ENCODE data around the gene NKAIN1.

NKAIN1 gene

DNA sequence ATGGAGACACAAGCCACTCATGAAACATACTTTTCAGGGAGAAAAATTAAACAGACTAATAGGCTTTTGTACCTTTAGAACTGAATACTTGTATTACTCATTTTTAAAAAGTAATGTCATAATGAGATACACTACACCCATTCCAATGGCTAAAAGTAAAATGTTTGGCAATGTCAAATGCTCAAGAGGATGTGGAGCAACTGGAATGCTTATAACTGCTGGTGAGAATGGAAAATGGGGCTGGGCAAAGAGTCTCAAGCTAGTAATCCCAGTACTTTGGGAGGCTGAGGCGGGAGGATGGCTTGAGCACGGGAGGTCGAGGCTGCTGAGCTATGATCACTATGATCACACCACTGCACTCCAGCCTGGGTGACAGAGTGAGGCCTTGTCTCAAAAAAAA, 86.3 kb downstream of the NKAIN1 start:
- DNase-seq (ENCODE audit: low read depth in 2 of 2): peak in 1 of 2 donors; percentile 21
- no peak for TF ChIP-seq CTCF (IDR thresholded peaks at IDR 0.05; ENCODE audit: low read depth, low read length)
- H3K4me3 ChIP-seq (replicated peaks in 1 of 2; ENCODE audit: low read depth in 2 of 2, low read length in 2 of 2): no peak overlapping the region

GRCh38 chr1:31152181-31152795, 87.4 kb downstream of the NKAIN1 start:
- DNase-seq (ENCODE audit: low read depth in 2 of 2): peak; percentile 91 to 92
- no peak overlapping the region for H3K4me3 ChIP-seq (replicated peaks in 1 of 2; ENCODE audit: low read depth in 2 of 2, low read length in 2 of 2)

GRCh38 chr1:31151402-31151801, 88.3 kb downstream of the NKAIN1 start:
- TF ChIP-seq CTCF (IDR thresholded peaks at IDR 0.05; ENCODE audit: low read depth, low read length): no peak
- H3K4me3 ChIP-seq (replicated peaks in 1 of 2; ENCODE audit: low read depth in 2 of 2, low read length in 2 of 2): no peak overlapping the region
- DNase-seq (ENCODE audit: low read depth in 2 of 2): no peak

More at GRCh38 chr1:31152181-31152795, 87.4 kb downstream of the NKAIN1 start:
- TF ChIP-seq CTCF (IDR thresholded peaks at IDR 0.05; ENCODE audit: low read depth, low read length): no peak

- TF ChIP-seq CTCF (IDR thresholded peaks at IDR 0.05; ENCODE audit: low read depth, low read length): no peak
- DNase-seq (ENCODE audit: low read depth in 2 of 2): no peak
- H3K4me3 ChIP-seq (replicated peaks in 1 of 2; ENCODE audit: low read depth in 2 of 2, low read length in 2 of 2): no peak overlapping the region
Observed at GRCh38 chr1:31148409-31148808, 91.3 kb downstream of the NKAIN1 start.

DNA sequence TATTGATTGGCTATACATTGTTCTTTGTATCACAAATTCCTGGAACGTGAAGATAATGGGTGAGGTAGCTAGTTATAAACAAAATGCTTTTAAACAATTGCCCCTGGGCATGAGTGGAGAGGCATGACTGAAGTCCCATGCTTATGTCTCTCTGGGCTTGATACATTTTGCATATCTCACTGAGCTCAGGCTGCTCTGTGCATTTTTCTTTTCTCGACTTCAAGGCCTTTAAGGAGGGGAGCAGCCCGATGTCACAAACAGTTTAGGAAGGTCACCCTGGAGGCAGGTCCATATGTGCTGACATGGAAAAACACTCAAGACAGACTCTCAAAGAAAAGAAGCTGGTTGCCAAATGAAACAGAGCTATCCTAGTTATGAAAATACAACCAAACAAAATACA, 94.0 kb downstream of the NKAIN1 start:
- no peak for TF ChIP-seq CTCF (IDR thresholded peaks at IDR 0.05; ENCODE audit: low read depth, low read length)

GRCh38 chr1:31144442-31144841, 95.2 kb downstream of the NKAIN1 start:
- DNase-seq (ENCODE audit: low read depth in 2 of 2): no peak
- no peak for TF ChIP-seq CTCF (IDR thresholded peaks at IDR 0.05; ENCODE audit: low read depth, low read length)
- H3K4me3 ChIP-seq (replicated peaks in 1 of 2; ENCODE audit: low read depth in 2 of 2, low read length in 2 of 2): no peak overlapping the region

More for the DNA sequence above, 94.0 kb downstream of the NKAIN1 start:
- H3K4me3 ChIP-seq (replicated peaks in 1 of 2; ENCODE audit: low read depth in 2 of 2, low read length in 2 of 2): no peak overlapping the region
- DNase-seq (ENCODE audit: low read depth in 2 of 2): no peak

GRCh38 chr1:31143455-31143854, 96.2 kb downstream of the NKAIN1 start:
- no peak for DNase-seq (ENCODE audit: low read depth in 2 of 2)
- no peak overlapping the region for H3K4me3 ChIP-seq (replicated peaks in 1 of 2; ENCODE audit: low read depth in 2 of 2, low read length in 2 of 2)
- no peak for TF ChIP-seq CTCF (IDR thresholded peaks at IDR 0.05; ENCODE audit: low read depth, low read length)

Data from cardiac fibroblast (primary cell).